ENCODE measurements around the gene FOXJ1.

GRCh38 chr17:76151896-76152454 lies 10.9 kb upstream of the FOXJ1 start:
- no peak for TF ChIP-seq CTCF (IDR thresholded peaks at IDR 0.05)
- TF ChIP-seq POLR2A (IDR thresholded peaks at IDR 0.05) = no peak

Data from lower leg skin (tissue), 3 donors.